ENCODE results near the gene COX7A2L. TPM values are rescaled to one million over a fixed set of nuclear protein-coding genes. Genes with fewer than 3 reads are reported as not detected.

COX7A2L gene
- total RNA-seq, 1 donor from 2014 or later, result 94.8 TPM

DNA sequence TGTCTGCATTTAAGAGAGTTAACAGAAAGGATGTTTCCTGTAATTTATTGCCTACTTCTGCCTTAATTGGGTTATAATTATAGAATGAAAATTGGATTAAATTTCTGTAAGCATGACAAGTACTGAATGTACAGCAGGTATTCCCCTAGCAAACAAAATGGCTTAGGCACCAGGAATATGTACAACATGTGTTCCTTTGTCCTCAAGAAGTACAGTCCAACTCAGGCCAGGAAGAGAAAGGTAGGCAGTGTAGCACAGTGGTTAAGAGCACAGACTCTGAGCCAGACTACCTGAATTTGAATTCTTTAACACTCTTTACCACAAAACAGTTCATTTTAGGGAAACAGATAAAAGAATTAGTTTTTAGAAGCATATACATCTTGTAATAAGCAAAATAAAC, 43.1 kb downstream of the COX7A2L start:
- TF ChIP-seq CTCF (IDR thresholded peaks at IDR 0.05; ENCODE audit: unreplicated experiment), result no peak
- H3K36me3 Mint-ChIP-seq (ENCODE audit: low read depth, unreplicated experiment), result no peaks in the 10 kb centered on the region
- H3K27me3 Mint-ChIP-seq (ENCODE audit: unreplicated experiment), result no peaks in the 10 kb centered on the region
- no peak overlapping the region for H3K27ac Mint-ChIP-seq (ENCODE audit: unreplicated experiment)
- no peak for DNase-seq (ENCODE audit: low spot score)
- H3K4me3 Mint-ChIP-seq (ENCODE audit: unreplicated experiment), result no peak overlapping the region
- peaks cover 3% of the 10 kb centered on the region for H3K4me1 Mint-ChIP-seq (ENCODE audit: unreplicated experiment)
- no peaks in the 10 kb centered on the region for H3K9me3 Mint-ChIP-seq (ENCODE audit: unreplicated experiment)

GRCh38 chr2:42317486-42317885, 43.5 kb downstream of the COX7A2L start:
- H3K4me3 Mint-ChIP-seq (ENCODE audit: unreplicated experiment), result no peak overlapping the region
- H3K4me1 Mint-ChIP-seq (ENCODE audit: unreplicated experiment), result peaks cover 3% of the 10 kb centered on the region
- H3K36me3 Mint-ChIP-seq (ENCODE audit: low read depth, unreplicated experiment), result no peaks in the 10 kb centered on the region
- no peaks in the 10 kb centered on the region for H3K27me3 Mint-ChIP-seq (ENCODE audit: unreplicated experiment)
- no peak overlapping the region for H3K27ac Mint-ChIP-seq (ENCODE audit: unreplicated experiment)
- no peak for DNase-seq (ENCODE audit: low spot score)
- no peak for TF ChIP-seq CTCF (IDR thresholded peaks at IDR 0.05; ENCODE audit: unreplicated experiment)
- no peaks in the 10 kb centered on the region for H3K9me3 Mint-ChIP-seq (ENCODE audit: unreplicated experiment)

GRCh38 chr2:42316910-42317309, 44.1 kb downstream of the COX7A2L start:
- no peaks in the 10 kb centered on the region for H3K9me3 Mint-ChIP-seq (ENCODE audit: unreplicated experiment)
- peaks cover 3% of the 10 kb centered on the region for H3K4me1 Mint-ChIP-seq (ENCODE audit: unreplicated experiment)
- no peaks in the 10 kb centered on the region for H3K36me3 Mint-ChIP-seq (ENCODE audit: low read depth, unreplicated experiment)
- H3K27me3 Mint-ChIP-seq (ENCODE audit: unreplicated experiment), result no peaks in the 10 kb centered on the region
- DNase-seq (ENCODE audit: low spot score), result no peak
- no peak overlapping the region for H3K4me3 Mint-ChIP-seq (ENCODE audit: unreplicated experiment)
- TF ChIP-seq CTCF (IDR thresholded peaks at IDR 0.05; ENCODE audit: unreplicated experiment), result no peak
- no peak overlapping the region for H3K27ac Mint-ChIP-seq (ENCODE audit: unreplicated experiment)

GRCh38 chr2:42315844-42316470, 45.1 kb downstream of the COX7A2L start:
- Mint-ChIP-seq H3K36me3 (ENCODE audit: low read depth, unreplicated experiment) (no peaks in the 10 kb centered on the region), H3K9me3 (ENCODE audit: unreplicated experiment) (no peaks in the 10 kb centered on the region), H3K4me1 (ENCODE audit: unreplicated experiment) (peaks cover 3% of the 10 kb centered on the region), H3K27ac (ENCODE audit: unreplicated experiment) (no peak overlapping the region), H3K27me3 (ENCODE audit: unreplicated experiment) (no peaks in the 10 kb centered on the region), H3K4me3 (ENCODE audit: unreplicated experiment) (no peak overlapping the region)
- DNase-seq (ENCODE audit: low spot score), result no peak
- TF ChIP-seq CTCF (IDR thresholded peaks at IDR 0.05; ENCODE audit: unreplicated experiment), result no peak

GRCh38 chr2:42314892-42315468, 46.0 kb downstream of the COX7A2L start:
- H3K27me3 Mint-ChIP-seq (ENCODE audit: unreplicated experiment), result no peaks in the 10 kb centered on the region
- H3K4me3 Mint-ChIP-seq (ENCODE audit: unreplicated experiment), result no peak overlapping the region
- H3K4me1 Mint-ChIP-seq (ENCODE audit: unreplicated experiment), result peaks cover 3% of the 10 kb centered on the region
- no peaks in the 10 kb centered on the region for H3K9me3 Mint-ChIP-seq (ENCODE audit: unreplicated experiment)
- TF ChIP-seq CTCF (IDR thresholded peaks at IDR 0.05; ENCODE audit: unreplicated experiment), result no peak
- no peak for DNase-seq (ENCODE audit: low spot score)
- no peaks in the 10 kb centered on the region for H3K36me3 Mint-ChIP-seq (ENCODE audit: low read depth, unreplicated experiment)
- H3K27ac Mint-ChIP-seq (ENCODE audit: unreplicated experiment), result no peak overlapping the region

All from endothelial cell (in vitro differentiated cells).